HG02840 (cell line): Measurements from ENCODE around the gene SQOR.

ENCODE experiments used
- ATAC-seq: cut with Tn5 transposase; IDR thresholded peaks from one replicate; pipeline ENCODE4 v1.9.1; 2021; ENCODE audit warnings: mild to moderate bottlenecking, moderate library complexity, moderate number of reproducible peaks; ENCODE audit not compliant: unreplicated experiment, low FRiP score

SQOR gene

DNA sequence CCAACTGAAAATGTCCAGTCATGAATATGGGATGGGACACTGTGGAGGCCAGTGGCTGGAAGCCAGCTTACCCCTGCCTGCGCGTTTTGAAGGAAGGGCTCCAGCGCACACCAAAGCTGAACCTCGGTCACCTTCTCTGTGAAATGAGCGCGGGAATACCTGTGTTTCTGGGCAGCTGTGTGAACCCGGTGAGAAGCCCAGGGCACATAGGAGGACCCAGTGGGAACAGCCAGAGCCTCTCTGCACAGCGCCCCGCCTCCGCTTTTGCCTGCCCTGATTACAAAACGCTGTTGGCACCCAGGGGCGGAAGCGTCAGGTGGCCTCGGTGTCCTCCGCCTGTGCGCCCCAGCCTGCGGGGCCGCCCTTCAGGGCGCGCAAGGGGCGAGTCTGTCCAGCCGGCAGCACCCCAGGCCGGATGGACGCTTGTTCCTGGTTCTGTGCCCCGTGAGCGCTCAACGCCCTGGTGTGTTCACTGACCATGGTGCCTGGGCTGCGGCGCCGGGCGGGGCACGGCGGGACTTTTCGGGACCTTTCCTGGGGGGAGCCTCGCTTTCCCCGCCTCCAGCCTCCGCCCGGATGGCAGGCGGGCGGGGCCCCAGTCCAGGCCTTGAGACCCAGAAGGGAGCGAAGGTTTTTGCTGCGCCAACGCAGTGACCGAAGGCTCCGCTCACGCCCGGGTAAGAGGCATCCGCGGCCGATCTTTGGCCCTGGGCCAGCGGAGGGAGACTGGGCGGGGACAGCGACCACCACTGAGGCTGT is at the start of gene SQOR:
SQOR (plus strand) TSS at position 598 of the 759 bp plus-strand sequence. CDS start 23,895 bp downstream, outside the sequence.
- ATAC-seq, result peak; percentile 73

DNA sequence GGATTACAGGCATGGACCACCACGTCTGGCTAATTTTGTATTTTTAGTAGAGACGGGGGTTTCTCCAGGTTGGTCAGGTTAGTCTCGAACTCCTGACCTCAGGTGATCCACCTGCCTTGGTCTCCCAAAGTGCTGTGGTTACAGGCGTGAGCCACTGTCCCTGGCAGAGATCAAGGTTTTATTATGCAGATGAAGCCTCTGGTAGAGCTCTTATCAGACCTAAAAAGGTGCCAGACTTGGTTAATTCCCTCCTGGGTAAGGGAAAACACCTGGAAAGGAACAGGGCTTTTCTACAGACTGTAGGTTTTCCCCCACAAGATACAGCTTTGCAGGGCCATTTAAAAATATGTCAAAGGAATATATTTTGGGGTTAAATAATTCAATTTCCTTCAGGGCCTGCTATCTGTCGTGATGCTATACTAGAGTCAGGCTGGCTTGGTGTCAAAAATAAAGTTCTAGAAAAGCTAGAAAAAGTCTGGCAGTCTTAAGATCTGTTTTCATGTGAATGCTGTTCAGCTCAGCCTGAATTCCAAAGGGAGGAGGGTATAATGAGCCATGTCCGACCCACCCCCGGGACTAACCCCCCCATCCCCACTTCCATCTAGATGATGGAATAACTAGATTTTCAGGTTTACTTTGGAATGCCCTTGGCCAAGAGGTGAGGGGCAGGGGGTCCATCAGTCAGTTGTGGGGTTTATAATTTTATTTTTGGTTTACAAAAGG is 49.6 kb upstream of the SQOR start:
- no peak for ATAC-seq

- no peak for ATAC-seq
These were observed 48.7 kb upstream of the SQOR start for GRCh38 chr15:45586125-45586524.

DNA sequence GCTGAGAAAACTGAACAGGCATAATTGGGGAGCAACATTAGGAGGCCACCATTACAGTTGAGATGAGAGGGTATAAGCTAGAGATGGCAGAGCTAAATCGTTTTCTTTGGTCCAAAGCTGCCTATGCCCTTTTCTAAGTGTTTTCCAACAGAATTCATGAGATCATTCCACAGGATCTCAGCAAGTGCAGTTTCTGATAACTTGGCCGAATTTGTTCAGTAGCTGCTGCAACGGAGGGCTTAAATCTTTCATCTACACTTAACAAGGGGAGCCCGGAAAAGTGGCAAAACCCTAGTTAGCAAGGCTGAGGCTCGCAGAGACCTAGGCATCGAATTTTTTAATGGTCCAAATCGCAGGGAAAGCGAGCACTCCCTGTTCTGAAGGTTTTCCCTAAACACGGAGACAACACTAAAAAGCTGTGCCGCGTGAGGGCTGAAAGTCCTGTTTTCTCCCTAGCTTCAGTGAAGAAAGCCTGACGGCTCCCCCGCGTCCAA is 48.2 kb upstream of the SQOR start:
- peak; percentile 5 for ATAC-seq

GRCh38 chr15:45587095-45587862 is 47.5 kb upstream of the SQOR start, which contains the start of gene BLOC1S6:
BLOC1S6 (plus strand) TSS chr15:45587379; CDS start chr15:45587444, 65 bp downstream.
- peak; percentile 84 for ATAC-seq

- no peak for ATAC-seq
These were observed 47.0 kb upstream of the SQOR start for GRCh38 chr15:45587863-45588170.

GRCh38 chr15:45588219-45588875 is 46.5 kb upstream of the SQOR start:
- ATAC-seq, result no peak

GRCh38 chr15:45589256-45589655 is 45.6 kb upstream of the SQOR start:
- ATAC-seq, result no peak

DNA sequence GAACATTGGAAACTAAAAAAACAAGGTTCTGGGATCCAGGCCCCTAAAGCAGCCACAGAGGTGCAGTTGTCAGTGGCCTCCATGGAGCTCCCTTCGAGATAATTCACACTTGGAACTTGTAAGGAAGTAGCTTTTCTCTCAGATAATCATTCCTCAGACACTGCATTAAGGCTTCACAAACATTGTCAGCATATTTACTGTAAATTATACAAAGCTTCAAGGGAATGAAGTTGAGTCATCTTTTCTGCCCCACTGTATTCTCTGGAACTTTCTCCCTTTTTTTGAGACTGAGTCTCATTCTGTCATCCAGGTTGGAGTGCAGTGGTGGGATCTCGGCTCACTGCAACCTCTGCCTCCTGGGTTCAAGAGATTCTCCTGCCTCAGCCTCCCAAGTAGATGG is 40.5 kb upstream of the SQOR start:
- ATAC-seq, result no peak

DNA sequence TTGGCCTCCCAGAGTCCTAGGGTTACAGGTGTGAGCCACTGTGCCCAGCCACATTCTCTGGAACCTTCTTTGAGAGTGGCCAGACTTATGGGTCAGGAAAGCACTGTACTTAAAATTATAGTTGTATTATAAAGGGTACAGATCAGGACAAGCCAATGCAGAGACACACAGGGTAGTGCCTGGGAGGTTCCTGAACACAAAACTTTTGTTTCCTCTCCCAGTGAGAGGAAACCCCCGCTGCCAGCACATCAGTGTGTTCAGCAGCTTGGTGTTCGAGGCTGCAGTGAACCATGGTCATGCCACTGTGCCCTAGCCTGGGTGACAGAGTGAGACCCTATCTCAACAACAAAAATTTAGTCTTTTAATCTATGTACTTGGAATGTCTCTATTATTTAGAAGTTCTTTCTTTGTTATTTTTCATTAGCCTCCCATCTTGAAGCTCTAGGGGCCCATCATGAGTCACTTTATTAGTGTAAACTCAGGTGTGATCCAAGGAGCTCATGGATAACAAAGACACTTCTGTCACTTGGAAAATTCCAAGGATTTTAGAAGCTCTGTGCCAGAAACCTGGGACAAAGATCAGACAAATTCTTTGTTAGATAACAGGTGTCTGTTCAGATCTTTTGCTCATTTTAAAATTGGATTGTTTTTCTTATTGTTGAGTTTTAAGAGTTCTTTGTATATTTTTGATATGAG is 39.8 kb upstream of the SQOR start:
- ATAC-seq, result no peak

- ATAC-seq, result no peak
These were observed 30.9 kb upstream of the SQOR start for GRCh38 chr15:45603881-45604280.

- no peak for ATAC-seq
These were observed 30.5 kb upstream of the SQOR start for GRCh38 chr15:45604326-45604725.

GRCh38 chr15:45606413-45606812 is 28.4 kb upstream of the SQOR start:
- no peak for ATAC-seq

- no peak for ATAC-seq
These were observed 28.0 kb upstream of the SQOR start for GRCh38 chr15:45606841-45607240.

DNA sequence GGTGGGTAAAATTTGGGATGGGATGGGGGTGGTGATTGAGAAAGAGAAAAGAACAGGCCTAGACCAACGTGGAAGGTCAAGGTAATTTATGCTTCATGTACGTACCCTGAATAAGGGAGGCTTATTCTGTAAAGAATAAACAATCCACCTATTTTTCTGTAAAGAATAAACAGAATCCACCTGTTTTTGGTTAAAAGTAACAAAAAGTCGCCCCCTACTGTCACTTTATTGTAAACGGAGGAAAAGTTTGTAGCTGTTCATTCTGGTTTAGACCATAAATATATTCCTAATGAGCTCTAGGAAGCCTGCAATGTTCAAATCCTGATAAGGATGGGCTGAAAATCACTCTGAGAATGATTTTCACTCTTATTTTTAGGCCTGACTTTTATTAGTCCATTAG is 23.5 kb upstream of the SQOR start:
- no peak for ATAC-seq

GRCh38 chr15:45612790-45613415 is 21.9 kb upstream of the SQOR start:
- ATAC-seq, result no peak

DNA sequence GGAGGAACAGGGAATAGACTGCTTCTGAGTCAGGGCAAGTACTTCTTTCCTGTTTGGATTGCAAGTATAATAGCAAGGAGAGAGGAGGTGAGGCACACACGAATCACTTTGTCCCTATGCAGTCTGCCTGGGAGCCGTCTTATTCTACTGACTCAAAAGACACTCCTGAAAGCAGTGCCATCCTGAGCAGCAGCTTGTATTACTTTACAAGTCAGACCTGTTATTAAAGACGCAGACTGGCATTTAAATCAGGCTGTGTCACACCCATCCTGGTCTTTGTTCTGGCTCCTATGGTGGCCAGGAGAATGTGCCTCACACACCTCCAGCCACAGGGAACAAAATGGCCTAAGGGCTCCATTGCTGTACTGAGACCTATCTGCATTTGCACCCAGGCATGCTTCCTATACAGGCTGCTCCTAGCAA is 17.9 kb upstream of the SQOR start:
- no peak for ATAC-seq

DNA sequence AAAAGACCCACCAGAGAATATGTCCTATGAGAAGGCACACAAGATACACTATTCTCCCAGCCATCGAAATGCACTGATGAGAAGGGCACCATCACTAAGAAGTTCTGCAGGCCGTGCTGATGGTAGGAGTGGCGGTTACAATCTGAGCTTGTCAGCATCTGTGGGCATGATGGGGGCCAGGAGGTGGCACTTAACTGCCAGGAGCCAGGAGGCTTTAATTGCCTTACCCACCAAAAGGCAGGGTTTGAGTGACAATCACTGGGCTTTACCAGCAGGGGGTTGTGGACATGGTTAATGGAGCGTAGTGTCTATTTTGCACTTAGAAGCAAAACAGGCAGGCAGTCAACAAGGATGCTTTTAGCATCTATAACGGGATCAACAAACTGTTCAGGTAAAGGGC is 16.0 kb upstream of the SQOR start:
- no peak for ATAC-seq

GRCh38 chr15:45628136-45628535 is 6.7 kb upstream of the SQOR start:
- ATAC-seq, result no peak
